GM20431 (cell line): Measurements from ENCODE around the gene ABI1.

Experiments
- in situ Hi-C: fragments of 300-500 bp; cut with MseI, MboI; formaldehyde crosslinking; loops from one replicate; pipeline ENCODE4 v1.15.0; 2020; ENCODE audit warnings: low sequenced_read_pairs; ENCODE audit not compliant: unreplicated experiment

Gene ABI1

DNA sequence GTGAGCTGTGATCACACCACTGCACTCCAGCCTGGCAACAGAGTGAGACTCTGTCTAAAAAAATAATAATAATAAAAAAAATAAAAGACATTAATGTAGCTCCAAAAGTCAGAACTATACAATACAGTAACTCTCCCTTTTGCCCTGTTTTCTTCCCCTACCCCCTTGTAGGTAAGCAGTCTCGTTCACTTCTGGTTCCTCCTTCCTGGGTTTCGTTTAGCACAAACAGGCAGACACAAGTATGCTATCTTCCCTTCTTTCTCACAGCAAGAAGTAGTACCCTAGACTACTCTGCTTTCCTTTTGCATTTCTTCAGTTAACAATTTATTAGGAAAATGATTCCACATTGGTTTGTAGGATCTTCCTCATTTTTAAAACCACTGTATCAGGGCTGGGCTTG, 130.2 kb downstream of the ABI1 start:
- in situ Hi-C loops: loop anchor here (10.0 kb wide), 1 partner anchor 124 kb away; no protein-coding TSS in a partner anchor

DNA sequence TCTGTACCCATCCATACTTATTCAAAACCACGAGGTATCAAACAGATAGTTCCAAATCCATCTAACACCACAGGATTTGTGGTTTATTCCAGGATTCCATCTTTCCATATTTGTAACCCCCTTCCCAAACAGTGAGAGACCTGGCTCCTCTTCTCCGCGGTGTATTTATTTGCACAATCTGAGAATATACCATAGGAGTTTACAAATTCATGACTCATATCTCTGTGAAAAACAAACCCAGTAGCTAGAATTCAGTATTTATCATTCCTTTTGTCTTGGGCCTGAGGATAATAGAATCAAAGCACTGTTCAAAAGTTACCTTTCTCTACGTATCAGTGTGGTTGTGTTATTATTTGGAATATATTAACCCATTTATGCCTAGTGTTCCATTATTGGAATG, 131.4 kb downstream of the ABI1 start:
- in situ Hi-C loops: loop anchor here (10.0 kb wide), 1 partner anchor 145 kb away; no protein-coding TSS in a partner anchor

- in situ Hi-C loops: loop anchor here (10.0 kb wide), 1 partner anchor 146 kb away; no protein-coding TSS in a partner anchor
Measured at GRCh38 chr10:26728957-26729356, 131.8 kb downstream of the ABI1 start.

DNA sequence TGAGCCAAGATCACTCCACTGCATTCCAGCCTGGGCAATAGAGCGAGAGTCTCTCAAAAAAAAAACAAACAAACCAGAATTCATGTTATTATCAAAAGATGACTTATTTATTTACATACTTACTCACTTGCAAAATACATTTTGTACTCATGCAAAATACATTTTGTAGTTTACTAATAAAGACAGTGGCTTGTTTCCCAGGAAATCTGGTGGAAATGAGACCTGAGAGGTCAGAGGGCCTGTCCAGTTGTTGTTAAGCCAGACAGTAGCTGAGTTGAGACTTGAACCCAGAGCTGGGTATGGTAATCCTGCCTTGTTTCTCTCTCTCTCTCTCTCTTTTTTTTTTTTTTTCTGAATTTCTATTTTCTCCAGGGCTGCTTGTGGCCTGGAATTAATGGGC, 133.8 kb downstream of the ABI1 start:
- in situ Hi-C loops: loop anchor here (10.0 kb wide), 1 partner anchor 148 kb away; no protein-coding TSS in a partner anchor

GRCh38 chr10:26725837-26726727, 134.7 kb downstream of the ABI1 start:
- in situ Hi-C loops: loop anchor here (10.0 kb wide), 1 partner anchor 149 kb away; no protein-coding TSS in a partner anchor

DNA sequence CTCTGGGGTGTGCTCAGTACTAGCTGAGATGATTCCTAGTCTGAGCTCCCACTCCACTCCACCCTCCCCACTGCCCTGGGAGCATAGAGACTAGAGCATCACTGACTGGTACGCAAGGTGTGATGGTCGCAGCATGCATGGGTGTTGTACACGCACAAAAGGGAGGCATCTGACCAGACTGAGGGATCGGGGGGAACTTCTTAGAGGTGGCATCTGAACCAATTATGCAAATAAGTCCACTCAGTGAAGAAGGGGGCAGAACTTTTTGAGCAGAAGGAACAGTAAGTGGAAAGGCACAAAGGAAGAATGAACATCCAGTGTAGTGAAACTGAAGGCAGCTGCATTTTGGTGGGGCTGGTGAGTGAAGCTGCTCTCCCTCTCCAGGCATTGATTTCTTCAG, 137.7 kb downstream of the ABI1 start:
- in situ Hi-C loops: loop anchor here (10.0 kb wide), 1 partner anchor 152 kb away; no protein-coding TSS in a partner anchor

- in situ Hi-C loops: loop anchor here (10.0 kb wide), 1 partner anchor 153 kb away; no protein-coding TSS in a partner anchor
Measured at GRCh38 chr10:26721561-26721960, 139.2 kb downstream of the ABI1 start.

DNA sequence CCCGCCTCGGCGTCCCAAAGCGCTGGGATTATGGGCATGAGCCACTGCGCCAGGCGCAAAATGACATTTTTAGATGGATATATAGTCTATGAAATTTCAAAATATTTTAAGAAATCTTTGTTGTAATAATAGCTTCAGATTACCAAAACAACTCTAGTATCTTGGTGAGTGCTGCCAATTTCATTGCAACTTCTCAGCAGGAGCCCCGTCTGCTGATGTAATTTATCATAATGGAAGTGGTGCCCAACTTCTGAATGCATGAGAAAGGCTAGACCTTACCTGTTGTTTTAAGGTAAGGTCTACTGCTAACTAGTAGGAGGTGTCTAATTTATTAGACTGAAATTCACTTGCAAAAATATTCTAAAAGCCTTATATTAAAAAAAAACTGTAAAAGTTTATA, 143.3 kb downstream of the ABI1 start:
- in situ Hi-C loops: no loop called here

DNA sequence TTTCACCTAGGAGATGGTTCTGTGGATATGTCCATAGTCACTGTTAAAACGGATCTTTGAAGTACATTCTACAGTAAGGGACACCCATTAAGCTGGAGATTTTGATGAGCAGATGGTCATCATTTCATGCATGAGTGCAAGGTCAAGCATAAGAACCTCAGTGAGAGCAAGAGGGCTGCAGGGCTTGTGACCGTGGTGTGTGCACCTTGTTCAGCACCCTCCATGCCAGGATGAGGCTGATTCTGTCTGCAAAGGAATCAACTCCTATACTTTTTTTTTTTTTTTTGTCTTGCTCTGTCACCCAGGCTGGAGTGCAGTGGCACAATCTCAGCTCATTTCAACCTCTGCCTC, 145.6 kb downstream of the ABI1 start:
- in situ Hi-C loops: no loop called here

- in situ Hi-C loops: no loop called here
Measured at GRCh38 chr10:26714415-26715136, 146.2 kb downstream of the ABI1 start.

- in situ Hi-C loops: no loop called here
Measured at GRCh38 chr10:26711324-26711723, 149.4 kb downstream of the ABI1 start.

- in situ Hi-C loops: no loop called here
Measured at GRCh38 chr10:26706936-26707335, 153.8 kb downstream of the ABI1 start.

DNA sequence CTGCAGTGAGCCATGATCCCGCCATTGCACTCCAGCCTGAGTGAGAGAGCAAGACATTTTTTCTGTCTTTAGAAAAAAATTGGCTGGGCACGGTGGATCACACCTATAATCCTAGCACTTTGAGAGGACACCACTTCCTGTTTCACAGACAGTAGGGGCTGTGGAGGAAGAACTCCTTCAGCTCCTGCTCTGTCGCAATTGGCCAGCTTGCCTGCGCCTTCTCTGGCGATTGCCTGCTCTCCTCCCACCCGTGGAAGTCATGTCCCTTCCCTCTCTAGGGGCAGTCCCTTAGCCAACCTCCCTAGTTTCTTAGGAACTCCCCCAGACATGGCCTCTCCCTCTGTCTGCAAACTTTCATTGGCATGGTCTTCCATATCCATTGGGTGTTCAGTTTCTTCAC, 154.6 kb downstream of the ABI1 start:
- in situ Hi-C loops: no loop called here

- in situ Hi-C loops: no loop called here
Measured at GRCh38 chr10:26703974-26704373, 156.8 kb downstream of the ABI1 start.

- in situ Hi-C loops: no loop called here
Measured at GRCh38 chr10:26703096-26703495, 157.7 kb downstream of the ABI1 start.

- in situ Hi-C loops: no loop called here
Measured at GRCh38 chr10:26700884-26701630, 159.7 kb downstream of the ABI1 start.

GRCh38 chr10:26699631-26700030, 161.1 kb downstream of the ABI1 start:
- in situ Hi-C loops: no loop called here

DNA sequence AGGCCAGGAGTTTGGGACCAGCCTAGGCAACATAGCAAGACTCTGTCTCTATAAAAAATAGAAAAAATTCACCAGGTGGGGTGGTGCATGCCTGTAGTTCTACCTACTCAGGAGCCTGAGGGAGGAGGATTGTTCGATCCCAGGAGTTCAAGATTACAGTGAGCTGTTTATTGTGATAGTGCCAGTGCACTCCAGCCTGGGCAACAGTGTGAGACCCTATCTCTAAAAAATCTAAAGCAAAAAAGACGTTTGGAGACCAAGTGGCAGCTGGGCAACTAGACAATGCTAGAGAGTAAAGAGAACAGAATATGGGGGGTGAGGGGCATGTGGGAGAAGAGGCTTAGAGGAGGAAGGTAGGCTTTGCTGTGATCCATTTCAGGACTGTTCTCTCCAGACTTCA, 161.8 kb downstream of the ABI1 start:
- in situ Hi-C loops: no loop called here

GRCh38 chr10:26697922-26698608, 162.7 kb downstream of the ABI1 start:
- in situ Hi-C loops: no loop called here
